ENCODE data around the gene MBNL1.
"Not testable (repeated sequence)": the region's sequence is repeated elsewhere in the genome, so short reads cannot be mapped to it uniquely, and the experiment has no call there.

The MBNL1 gene

GRCh38 chr3:152350139-152350538, 81.4 kb downstream of the MBNL1 start:
- no peak for DNase-seq (ENCODE audit: low spot score)

- no peak for DNase-seq (ENCODE audit: low spot score)
These were observed 82.0 kb downstream of the MBNL1 start for GRCh38 chr3:152350776-152351175.

DNA sequence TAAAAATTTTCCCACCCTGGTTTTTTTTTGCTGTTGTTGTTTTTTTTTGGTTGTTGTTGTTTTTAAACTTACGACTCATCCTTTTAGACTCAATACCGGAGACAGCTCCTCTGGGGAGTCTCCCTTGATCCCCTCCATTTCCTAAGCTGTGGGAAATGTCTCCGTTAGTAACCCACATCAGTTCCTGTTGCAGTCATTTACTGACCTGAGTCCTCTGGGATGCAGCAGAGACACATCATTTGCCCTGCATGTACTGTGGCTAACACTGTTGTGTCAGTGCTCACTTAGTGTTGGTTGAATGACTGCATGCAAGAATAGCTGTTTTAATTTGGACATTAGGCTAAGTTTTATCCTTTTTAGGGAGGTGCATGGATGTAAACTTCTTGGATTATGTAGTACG, 83.8 kb downstream of the MBNL1 start:
- DNase-seq (ENCODE audit: low spot score), result no peak

DNA sequence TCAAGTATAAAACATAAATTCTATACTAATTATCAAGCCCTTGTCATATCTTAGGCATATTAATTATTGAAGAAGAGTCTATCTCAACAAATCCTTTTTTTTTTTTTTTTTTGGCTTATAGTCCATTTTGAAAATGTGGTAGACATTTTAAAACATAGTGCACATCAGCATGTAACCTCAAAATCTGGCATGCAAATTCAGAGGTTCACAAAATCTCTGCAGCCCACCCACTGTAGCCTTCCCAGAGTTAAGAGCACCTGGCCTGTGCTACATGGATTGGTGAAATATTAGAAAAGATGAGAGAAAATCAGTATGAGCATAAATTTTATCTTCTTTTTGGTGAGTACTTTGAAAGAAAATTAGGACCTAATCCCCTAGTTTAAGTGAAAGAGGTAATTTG, 84.8 kb downstream of the MBNL1 start:
- no peak for DNase-seq (ENCODE audit: low spot score)

- no peak for DNase-seq (ENCODE audit: low spot score)
These were observed 87.3 kb downstream of the MBNL1 start for GRCh38 chr3:152355744-152356665.

DNA sequence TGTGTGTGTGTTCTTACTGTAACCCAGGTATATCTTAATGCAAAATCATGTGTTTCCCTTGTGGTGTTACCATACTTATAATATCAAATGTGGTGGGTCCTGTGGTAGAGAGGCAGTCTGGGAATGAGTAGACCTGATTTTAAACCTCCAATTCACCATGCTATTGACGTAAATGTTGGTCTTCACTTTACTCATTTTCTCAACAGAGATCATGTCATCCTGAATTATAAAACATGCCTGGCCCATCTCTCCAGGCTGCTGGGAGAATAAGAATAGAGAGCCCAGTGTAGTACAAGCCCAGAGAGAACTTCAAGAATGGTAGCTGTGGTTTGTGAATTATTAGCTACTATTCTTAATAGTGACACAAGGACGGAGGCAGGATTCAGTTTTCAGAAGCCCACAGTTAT, 88.1 kb downstream of the MBNL1 start:
- no peak for DNase-seq (ENCODE audit: low spot score)

GRCh38 chr3:152357587-152357986, 88.9 kb downstream of the MBNL1 start:
- DNase-seq (ENCODE audit: low spot score), result no peak

DNA sequence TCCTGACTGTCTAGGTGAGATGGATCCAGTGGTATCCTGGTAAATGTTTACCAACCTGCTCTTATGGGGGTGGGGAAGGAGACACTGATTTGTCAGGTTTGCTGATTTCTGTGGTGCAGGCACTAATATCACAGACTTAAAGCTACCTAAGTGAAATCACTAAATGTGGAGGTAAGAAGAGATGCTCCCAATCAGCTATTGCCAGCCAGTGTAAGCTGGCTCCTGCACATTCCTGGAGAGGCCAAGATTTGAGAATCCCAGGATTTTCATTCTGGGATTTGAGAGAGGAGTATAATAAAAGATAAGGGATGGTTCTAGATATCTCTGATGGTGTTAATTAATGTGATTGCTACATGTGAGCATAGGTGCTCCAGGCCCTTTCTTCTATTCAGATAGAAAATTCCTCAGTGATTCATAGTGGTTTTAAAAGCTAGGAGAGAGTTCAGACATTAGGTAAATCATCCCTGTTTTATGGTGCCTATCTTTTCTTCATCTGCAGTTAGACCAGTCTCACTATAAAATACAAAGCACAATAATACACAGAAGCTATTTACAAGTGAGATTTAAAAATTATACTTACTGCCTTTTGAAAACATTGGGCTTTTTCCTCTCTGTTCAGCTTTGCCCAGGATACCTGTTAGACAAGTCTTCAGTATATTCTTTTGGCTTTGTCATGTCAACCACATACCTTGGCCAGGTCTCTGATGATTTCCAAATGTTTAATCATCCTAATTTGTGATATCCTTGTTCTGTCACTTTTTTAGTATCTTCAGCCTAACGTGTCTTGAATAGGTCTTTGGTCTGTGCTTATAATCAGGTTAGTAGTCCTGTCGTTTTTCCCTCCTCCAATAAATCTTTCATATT, 90.9 kb downstream of the MBNL1 start:
- DNase-seq (ENCODE audit: low spot score), result no peak

DNA sequence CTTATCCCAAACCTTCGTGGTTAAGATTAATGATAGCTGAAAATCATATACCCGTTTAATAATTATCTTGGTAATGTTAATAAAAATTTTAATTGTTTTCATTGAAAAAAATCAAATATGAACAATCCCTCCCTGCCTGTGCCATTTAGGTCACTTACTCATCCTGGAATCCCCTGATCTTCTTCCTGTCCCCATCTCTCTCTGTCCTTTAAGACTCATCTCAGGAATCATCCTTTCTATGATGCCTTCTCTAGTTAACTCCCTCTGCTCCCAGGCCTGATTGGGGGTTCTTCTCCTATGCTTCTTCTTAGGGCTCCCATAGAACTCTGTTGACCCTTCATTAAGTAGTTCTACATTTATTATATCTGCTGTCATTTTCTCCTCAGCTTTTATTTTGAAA, 91.6 kb downstream of the MBNL1 start:
- no peak for DNase-seq (ENCODE audit: low spot score)

DNA sequence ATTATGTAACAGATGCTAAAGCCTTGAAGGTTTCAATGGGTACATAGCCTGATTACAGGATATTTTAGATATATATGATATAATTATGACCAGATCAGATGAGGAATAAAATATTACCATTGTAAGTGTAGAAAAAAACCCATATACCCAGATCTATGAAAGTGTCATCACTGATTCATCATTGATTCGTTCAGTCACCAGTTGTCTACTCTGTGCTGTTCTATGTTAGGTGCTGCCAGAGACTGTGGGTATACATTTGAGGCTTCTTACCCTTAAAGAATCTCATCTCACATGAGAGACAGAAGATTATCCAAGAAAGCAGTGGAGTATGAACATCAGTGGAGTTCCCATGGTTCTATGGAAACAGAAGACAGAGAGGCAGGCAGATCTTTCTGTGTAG, 92.2 kb downstream of the MBNL1 start:
- DNase-seq (ENCODE audit: low spot score), result no peak

DNA sequence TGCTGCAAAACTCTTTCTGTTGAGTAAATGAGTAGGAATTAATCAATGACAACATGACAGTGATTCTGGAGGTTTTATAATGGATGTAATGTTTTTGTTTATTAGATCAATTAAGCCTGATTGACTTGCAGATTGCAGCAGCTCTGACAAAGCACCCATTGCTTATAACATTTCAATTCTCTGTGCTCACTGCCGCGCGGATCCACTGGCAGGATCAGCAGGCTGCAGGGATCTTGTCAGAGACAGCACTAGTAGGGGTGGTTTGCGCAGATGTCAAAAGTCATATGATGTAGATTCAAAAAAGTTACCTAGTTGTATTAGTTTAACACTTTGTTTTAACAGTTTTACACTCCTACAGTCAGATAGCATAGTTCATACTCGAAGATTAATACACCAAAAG, 93.4 kb downstream of the MBNL1 start:
- DNase-seq (ENCODE audit: low spot score), result no peak

DNA sequence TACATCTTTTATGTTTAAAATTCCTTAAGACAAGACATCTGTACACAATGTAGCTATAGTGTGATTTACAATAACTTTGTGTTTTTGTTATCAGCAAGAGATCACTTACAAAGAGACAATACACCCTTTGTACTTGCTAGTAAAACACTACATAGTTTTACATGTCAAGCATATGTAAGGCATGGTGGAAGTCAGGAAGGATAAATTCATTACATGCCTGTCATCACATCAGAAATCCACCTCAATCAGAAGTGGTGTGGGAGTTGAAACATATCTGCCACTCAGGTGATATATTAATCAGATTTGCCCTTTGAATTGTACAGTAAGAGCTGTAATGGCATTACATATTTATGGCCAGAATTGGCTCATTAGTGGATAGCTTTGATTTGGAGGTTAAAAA, 95.5 kb downstream of the MBNL1 start:
- no peak for DNase-seq (ENCODE audit: low spot score)

- no peak for DNase-seq (ENCODE audit: low spot score)
These were observed 96.4 kb downstream of the MBNL1 start for GRCh38 chr3:152365126-152365525.

GRCh38 chr3:152365766-152366593, 97.3 kb downstream of the MBNL1 start:
- DNase-seq (ENCODE audit: low spot score), result no peak

DNA sequence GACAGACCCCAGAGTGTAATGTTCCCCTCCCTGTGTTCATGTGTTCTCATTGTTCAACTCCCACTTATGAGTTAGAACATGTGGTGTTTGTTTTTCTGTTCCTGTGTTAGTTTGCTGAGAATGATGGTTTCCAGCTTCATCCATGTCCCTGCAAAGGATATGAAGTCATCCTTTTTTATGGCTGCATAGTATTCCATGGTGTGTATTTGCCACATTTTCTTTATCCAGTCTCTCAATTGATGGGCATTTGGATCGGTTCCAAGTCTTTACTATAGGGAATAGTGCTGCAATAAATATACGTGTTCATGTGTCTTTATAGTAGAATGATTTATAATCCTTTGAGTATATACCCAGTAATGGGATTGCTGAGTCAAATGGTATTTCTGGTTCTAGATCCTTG, 98.5 kb downstream of the MBNL1 start:
- DNase-seq (ENCODE audit: low spot score), result not testable (repeated sequence)

DNA sequence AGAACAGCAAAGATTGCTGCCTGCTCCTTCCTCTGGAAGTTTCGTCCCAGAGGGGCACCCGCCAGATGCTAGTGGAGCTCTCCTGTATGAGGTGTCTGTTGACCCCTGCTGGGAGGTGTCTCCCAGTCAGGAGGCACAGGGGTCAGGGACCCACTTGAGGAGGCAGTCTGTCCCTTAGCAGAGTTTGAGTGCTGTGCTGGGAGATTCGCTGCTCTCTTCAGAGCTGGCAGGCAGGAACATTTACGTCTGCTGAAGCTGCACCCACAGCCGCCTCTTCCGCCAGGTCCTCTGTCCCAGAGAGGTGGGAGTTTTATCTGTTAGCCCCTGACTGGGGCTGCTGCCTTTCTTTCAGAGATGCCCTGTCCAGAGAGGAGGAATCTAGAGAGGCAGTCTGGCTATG, 103.9 kb downstream of the MBNL1 start:
- not testable (repeated sequence) for DNase-seq (ENCODE audit: low spot score)

DNA sequence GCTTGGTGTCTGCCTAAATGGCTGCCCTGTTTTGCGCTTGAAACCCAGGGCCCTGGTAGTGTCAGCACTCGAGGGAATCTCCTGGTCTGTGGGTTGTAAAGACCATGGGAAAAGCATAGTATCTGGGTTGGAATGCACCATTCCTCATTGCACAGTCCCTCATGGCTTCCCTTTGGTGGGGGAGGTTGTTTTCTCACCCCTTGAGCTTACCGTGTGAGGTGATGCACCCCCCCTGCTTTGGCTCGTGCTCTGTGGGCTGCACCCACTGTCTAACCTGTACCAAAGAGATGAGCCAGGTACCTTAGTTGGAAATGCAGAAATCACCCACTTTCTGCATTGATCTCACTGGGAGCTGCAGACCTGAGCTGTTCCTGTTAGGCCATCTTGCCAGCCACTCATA, 104.7 kb downstream of the MBNL1 start:
- no peak for DNase-seq (ENCODE audit: low spot score)

GRCh38 chr3:152374262-152374990, 105.7 kb downstream of the MBNL1 start:
- no peak for DNase-seq (ENCODE audit: low spot score)

GRCh38 chr3:152375546-152375945, 106.8 kb downstream of the MBNL1 start:
- DNase-seq (ENCODE audit: low spot score), result no peak

DNA sequence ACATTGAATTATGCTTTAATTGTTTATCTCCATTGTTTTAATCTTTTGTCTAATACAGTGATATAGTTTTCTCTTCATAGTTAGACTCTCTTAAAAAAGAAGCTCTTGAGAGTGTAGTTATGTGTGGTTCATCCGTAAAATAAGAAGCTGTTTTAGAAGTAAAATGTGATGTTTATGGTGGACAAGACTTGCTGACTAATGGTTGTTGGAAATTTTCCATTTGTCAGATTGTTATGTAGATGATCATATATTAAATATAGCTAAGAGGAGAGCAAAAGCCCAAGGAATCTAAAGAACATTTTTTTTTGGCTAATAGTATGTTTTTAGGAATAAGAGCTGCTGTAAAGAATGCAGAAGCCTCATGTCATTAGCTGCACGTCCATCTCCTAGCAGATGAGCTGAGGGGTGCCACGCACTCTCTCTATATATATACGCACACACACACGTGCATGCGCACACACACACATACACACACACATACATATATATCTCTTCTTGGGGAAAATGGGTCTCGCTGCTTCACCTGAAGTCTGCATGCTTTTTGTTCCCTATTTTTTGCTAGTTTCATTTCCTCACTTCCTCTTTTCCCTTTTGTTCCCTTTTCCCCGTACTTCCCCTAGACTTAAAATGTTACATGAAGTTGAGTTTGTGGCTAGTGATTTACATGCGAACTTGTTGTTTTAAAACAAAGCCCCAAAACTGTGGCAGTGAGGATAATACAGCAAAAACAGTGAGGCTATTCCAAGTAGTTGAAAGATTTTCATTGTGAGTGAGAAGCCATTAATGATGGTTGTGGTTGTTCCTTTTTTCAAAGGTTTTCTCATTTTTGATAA, 107.8 kb downstream of the MBNL1 start:
- DNase-seq (ENCODE audit: low spot score), result no peak

GRCh38 chr3:152377184-152377570, 108.4 kb downstream of the MBNL1 start:
- no peak for DNase-seq (ENCODE audit: low spot score)
